ENCODE data around the gene HJV. TPM values are rescaled to one million over a fixed set of nuclear protein-coding genes. Genes with fewer than 3 reads are reported as not detected.

HJV gene
- total RNA-seq, 1 donor from 2014 or later = not detected

DNA sequence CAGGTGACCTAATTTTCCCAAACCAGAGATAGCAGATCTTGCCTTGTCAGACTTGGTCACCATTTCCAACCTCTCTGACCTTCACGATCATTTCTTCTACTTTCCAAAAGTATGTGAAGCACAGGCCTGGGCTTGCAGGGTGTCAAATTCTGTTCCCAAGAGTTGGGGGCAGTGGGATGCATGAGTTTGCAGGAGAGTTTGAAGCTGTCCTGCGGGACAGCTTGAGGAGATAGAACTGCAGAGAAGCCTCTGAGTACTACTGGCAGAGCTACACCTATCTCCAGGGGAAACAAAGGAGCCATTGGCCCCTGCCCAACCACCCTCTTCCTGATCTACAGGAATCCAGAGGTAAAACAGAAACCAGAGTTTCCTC is 36.4 kb downstream of the HJV start:
- peaks cover 4% of the 10 kb centered on the region for H3K27me3 Mint-ChIP-seq (ENCODE audit: unreplicated experiment)
- H3K9me3 Mint-ChIP-seq (ENCODE audit: unreplicated experiment) = no peaks in the 10 kb centered on the region
- peak overlapping the region; percentile 56 for H3K4me3 Mint-ChIP-seq (ENCODE audit: unreplicated experiment)
- DNase-seq (ENCODE audit: low spot score) = no peak
- TF ChIP-seq, protein P1, sequence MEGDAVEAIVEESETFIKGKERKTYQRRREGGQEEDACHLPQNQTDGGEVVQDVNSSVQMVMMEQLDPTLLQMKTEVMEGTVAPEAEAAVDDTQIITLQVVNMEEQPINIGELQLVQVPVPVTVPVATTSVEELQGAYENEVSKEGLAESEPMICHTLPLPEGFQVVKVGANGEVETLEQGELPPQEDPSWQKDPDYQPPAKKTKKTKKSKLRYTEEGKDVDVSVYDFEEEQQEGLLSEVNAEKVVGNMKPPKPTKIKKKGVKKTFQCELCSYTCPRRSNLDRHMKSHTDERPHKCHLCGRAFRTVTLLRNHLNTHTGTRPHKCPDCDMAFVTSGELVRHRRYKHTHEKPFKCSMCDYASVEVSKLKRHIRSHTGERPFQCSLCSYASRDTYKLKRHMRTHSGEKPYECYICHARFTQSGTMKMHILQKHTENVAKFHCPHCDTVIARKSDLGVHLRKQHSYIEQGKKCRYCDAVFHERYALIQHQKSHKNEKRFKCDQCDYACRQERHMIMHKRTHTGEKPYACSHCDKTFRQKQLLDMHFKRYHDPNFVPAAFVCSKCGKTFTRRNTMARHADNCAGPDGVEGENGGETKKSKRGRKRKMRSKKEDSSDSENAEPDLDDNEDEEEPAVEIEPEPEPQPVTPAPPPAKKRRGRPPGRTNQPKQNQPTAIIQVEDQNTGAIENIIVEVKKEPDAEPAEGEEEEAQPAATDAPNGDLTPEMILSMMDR (IDR thresholded peaks at IDR 0.05; ENCODE audit: unreplicated experiment) = no peak
- peaks cover 27% of the 10 kb centered on the region for H3K4me1 Mint-ChIP-seq (ENCODE audit: unreplicated experiment)
- H3K36me3 Mint-ChIP-seq (ENCODE audit: low read depth, unreplicated experiment) = no peaks in the 10 kb centered on the region
- H3K27ac Mint-ChIP-seq (ENCODE audit: unreplicated experiment) = peak overlapping the region; percentile 94

DNA sequence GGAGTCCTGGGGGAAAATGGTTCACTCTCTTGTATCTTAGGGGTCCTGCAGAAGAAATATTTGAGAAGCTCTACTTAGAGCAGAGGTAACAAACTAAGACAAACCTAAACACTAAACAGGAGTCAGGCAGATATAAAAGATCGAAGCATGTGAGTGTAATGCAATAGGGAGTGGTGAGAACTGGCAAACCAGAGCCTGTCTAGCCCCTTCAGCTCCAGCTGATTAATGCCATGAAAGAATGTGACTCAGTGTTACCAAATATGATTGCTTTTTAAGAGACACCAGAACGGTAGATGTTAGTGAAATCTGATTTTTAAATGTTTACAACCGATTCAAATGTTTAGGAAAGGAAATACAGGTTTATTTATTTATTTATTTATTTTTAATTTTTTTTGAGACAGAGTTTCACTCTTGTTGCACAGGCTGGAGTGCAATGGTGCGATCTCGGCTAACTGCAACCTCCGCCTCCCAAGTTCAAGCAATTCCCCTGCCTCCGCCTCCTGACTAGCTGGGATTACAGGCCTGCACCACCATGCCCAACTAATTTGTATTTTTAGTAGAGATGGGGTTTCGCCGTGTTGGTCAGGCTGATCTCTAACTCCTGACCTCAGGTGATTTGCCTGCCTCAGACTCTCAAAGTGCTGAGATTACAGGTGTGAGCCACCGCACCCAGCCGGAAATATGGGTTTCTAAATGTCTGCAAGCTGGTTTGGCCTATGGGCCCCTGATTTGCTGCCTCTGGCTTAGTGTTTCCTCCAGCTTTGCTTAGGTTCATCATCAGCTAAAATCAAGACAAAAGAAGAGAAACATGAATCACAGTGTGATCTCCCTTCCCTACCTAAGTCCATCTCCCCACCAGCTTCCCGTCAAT is 37.3 kb downstream of the HJV start:
- peaks cover 4% of the 10 kb centered on the region for H3K27me3 Mint-ChIP-seq (ENCODE audit: unreplicated experiment)
- no peaks in the 10 kb centered on the region for H3K36me3 Mint-ChIP-seq (ENCODE audit: low read depth, unreplicated experiment)
- H3K4me3 Mint-ChIP-seq (ENCODE audit: unreplicated experiment) = no peak overlapping the region
- no peaks in the 10 kb centered on the region for H3K9me3 Mint-ChIP-seq (ENCODE audit: unreplicated experiment)
- TF ChIP-seq, protein P1 (IDR thresholded peaks at IDR 0.05; ENCODE audit: unreplicated experiment) = no peak
- peak overlapping the region; percentile 94 for H3K27ac Mint-ChIP-seq (ENCODE audit: unreplicated experiment)
- H3K4me1 Mint-ChIP-seq (ENCODE audit: unreplicated experiment) = peaks cover 27% of the 10 kb centered on the region
- no peak for DNase-seq (ENCODE audit: low spot score)

DNA sequence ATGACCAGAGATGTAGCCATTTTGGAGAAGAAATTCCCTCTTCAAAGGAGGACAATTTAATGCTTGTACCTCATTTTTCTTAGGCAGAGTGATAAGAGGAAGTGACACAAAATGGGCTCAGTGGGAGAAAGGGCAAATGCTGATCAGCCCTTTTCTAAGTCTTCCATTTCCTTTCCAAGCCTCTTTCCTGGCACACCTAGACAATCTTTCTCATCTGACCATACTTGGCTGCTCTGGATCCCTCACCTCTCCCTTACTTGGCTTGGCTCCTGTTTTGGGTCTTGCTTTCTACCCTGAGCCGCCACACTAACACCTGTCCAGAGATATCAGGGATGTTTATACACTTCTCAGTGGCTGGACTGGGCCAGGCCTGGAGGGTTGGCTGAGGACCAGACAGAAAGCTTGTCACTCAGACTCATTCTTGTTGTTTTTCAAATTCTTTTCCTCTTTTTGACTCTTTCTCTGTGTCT is 38.3 kb downstream of the HJV start:
- H3K4me3 Mint-ChIP-seq (ENCODE audit: unreplicated experiment) = no peak overlapping the region
- no peak for DNase-seq (ENCODE audit: low spot score)
- TF ChIP-seq, protein P1 (IDR thresholded peaks at IDR 0.05; ENCODE audit: unreplicated experiment) = no peak
- no peaks in the 10 kb centered on the region for H3K36me3 Mint-ChIP-seq (ENCODE audit: low read depth, unreplicated experiment)
- peak overlapping the region; percentile 50 for H3K27ac Mint-ChIP-seq (ENCODE audit: unreplicated experiment)
- no peaks in the 10 kb centered on the region for H3K9me3 Mint-ChIP-seq (ENCODE audit: unreplicated experiment)
- peaks cover 3% of the 10 kb centered on the region for H3K27me3 Mint-ChIP-seq (ENCODE audit: unreplicated experiment)
- H3K4me1 Mint-ChIP-seq (ENCODE audit: unreplicated experiment) = peaks cover 27% of the 10 kb centered on the region

DNA sequence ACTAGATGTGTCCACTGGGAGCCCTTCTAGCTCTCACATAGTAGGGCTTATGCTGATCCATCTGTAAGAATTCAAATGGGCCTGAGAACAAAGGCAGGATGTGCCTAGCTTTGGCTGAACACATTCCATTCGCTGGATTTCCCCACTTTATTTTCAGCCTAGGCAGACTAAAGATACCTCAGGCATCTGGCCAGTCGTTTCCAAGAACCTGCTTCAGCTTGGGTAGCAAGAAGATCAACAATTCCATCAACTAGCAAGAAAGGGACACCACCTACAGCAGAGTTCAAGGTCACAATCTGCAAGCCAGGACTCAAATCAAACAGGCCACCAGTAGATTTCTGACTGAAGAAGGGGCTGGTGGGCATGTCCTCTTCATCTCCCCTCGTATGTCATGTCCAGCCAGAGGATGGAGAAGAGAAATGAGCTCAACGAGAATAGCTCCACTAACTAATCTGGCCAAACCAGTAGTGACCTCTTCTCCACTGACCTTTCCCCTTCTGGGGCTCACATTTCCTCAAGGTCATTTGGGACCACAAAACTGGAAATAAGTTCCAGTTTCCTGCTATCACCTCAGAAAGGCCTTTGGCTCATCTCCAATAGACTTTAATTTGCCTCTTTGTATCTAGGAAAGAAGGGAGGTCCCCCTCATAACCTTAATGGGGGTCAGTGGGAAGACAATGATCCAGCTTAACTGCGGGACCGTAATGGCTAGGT is 39.4 kb downstream of the HJV start:
- Mint-ChIP-seq H3K9me3 (ENCODE audit: unreplicated experiment) (no peaks in the 10 kb centered on the region), H3K27ac (ENCODE audit: unreplicated experiment) (peak overlapping the region; percentile 81), H3K27me3 (ENCODE audit: unreplicated experiment) (peaks cover 4% of the 10 kb centered on the region), H3K36me3 (ENCODE audit: low read depth, unreplicated experiment) (no peaks in the 10 kb centered on the region), H3K4me1 (ENCODE audit: unreplicated experiment) (peaks cover 27% of the 10 kb centered on the region), H3K4me3 (ENCODE audit: unreplicated experiment) (peak overlapping the region; percentile 26)
- TF ChIP-seq, protein P1 (IDR thresholded peaks at IDR 0.05; ENCODE audit: unreplicated experiment) = no peak
- DNase-seq (ENCODE audit: low spot score) = no peak
